DOHH2 (cell line): ENCODE data around the gene GALNT18.

Experiments
- EZH2phosphoT487 ChIP-seq: fragments of 200-600 bp; sonication (generic); IDR thresholded peaks from 2 replicates; pipeline ENCODE4 v1.6.1; 2017; ENCODE audit warnings: borderline replicate concordance, mild to moderate bottlenecking, antibody characterized with exemption, low read length, moderate library complexity, mixed read lengths
- TF ChIP-seq, protein P1 (sequence below): fragments of 200-600 bp; sonication (generic); IDR thresholded peaks from one replicate; pipeline ENCODE4 v1.5.1; 2014; ENCODE audit warnings: antibody characterized with exemption, mild to moderate bottlenecking, low read depth, low read length; ENCODE audit not compliant: poor library complexity, severe bottlenecking

DNA sequence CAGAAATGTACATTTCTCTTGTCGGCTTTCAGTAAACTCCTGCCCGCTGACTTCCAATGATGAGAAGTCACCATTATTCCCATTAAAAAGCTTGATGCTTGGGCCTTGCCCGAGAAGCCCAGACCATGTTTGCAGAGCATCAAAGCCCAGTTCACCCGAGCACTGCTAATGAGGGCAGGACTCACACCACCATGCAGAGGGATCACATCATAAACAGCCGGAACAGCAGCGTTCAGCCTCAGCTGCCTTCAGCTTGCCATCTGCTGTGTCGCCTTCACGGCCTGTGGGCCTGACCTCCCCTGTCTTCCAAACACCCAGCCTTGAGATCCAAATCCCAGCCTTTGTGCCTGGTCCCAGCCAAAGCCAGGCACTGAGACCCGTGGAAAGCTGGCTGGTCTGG, 163.3 kb downstream of the GALNT18 start:
- TF ChIP-seq, protein P1, sequence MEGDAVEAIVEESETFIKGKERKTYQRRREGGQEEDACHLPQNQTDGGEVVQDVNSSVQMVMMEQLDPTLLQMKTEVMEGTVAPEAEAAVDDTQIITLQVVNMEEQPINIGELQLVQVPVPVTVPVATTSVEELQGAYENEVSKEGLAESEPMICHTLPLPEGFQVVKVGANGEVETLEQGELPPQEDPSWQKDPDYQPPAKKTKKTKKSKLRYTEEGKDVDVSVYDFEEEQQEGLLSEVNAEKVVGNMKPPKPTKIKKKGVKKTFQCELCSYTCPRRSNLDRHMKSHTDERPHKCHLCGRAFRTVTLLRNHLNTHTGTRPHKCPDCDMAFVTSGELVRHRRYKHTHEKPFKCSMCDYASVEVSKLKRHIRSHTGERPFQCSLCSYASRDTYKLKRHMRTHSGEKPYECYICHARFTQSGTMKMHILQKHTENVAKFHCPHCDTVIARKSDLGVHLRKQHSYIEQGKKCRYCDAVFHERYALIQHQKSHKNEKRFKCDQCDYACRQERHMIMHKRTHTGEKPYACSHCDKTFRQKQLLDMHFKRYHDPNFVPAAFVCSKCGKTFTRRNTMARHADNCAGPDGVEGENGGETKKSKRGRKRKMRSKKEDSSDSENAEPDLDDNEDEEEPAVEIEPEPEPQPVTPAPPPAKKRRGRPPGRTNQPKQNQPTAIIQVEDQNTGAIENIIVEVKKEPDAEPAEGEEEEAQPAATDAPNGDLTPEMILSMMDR, result no peak
- TF ChIP-seq EZH2phosphoT487, result no peak
